ENCODE measurements around the gene C5AR1.

Gene C5AR1

GRCh38 chr19:47371261-47371660 lies 61.6 kb downstream of the C5AR1 start:
- DNase-seq, result no peak

Measured in activated CD4-positive, alpha-beta T cell treated with anti-CD3 and anti-CD28 coated beads, Interleukin-2, amount 50 U/mL, for 48 hours (primary cell).